LNCaP clone FGC (cell line): ENCODE results near the gene GTSE1.

Experiments
- DNase-seq: peaks from one replicate; pipeline ENCODE4 v3.0.0-alpha.2; 2011; ENCODE audit warnings: low read depth
- H3K4me3 ChIP-seq: 2 replicates; pipeline ENCODE4 v1.5.1; 2011; ENCODE audit warnings: mild to moderate bottlenecking, low read depth, low read length, control low read depth
- TF ChIP-seq, protein P1 (sequence below): IDR thresholded peaks from 2 replicates; pipeline ENCODE4 v1.5.1; 2012; ENCODE audit warnings: mild to moderate bottlenecking; ENCODE audit not compliant: control insufficient read depth, insufficient read depth; ENCODE audit errors: extremely low read depth

GTSE1 gene

DNA sequence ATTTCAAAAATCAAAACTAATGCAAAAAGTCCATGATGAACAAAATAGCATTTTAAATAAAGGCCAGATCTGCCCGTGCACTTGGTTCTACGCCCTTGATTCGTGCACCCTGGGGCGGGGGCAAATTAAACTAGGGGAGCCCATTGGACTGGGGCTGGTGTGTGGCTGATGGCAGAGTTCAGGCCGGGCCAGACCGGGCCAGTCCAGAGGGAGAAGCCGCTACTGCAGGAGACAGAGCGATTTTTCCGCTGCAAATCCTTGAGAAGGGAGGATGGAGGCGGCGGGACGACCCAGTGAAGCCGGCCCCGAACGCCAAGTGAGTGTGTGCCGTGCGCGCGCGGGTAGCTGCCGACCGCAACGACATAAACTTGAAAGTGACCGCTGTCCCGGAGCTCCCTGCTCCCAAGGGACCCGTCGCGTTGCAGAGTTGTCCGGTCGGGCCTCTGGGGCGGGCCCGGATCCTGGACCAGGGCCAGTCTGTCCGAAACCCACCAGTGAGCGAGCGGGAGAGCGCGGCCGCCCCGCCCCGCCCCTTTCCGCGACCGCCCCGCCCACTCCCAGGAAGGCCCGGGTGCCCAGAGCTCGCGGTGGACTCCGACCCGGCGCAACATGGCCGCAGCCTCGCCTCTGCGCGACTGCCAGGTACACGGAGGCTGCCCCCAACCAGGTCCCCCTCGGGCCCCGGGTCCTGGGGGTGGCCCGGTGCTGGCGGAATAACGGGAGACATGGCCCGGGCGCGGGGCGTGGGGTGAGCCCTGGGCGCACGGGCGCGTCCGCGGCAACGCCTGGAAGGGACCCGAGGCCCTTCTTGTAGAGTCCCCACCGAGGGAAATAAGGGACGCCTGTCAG lies 29.0 kb upstream of the GTSE1 start, which contains the start of gene TTC38:
Gene TTC38 (plus strand): TSS at position 578 of the 849 bp plus-strand sequence. CDS start 32 bp downstream, at position 610.
- TF ChIP-seq, protein P1, sequence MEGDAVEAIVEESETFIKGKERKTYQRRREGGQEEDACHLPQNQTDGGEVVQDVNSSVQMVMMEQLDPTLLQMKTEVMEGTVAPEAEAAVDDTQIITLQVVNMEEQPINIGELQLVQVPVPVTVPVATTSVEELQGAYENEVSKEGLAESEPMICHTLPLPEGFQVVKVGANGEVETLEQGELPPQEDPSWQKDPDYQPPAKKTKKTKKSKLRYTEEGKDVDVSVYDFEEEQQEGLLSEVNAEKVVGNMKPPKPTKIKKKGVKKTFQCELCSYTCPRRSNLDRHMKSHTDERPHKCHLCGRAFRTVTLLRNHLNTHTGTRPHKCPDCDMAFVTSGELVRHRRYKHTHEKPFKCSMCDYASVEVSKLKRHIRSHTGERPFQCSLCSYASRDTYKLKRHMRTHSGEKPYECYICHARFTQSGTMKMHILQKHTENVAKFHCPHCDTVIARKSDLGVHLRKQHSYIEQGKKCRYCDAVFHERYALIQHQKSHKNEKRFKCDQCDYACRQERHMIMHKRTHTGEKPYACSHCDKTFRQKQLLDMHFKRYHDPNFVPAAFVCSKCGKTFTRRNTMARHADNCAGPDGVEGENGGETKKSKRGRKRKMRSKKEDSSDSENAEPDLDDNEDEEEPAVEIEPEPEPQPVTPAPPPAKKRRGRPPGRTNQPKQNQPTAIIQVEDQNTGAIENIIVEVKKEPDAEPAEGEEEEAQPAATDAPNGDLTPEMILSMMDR, result no peak
- peak within 1 kb of the TSS; percentile 86 for H3K4me3 ChIP-seq
- peak; percentile 74 for DNase-seq

DNA sequence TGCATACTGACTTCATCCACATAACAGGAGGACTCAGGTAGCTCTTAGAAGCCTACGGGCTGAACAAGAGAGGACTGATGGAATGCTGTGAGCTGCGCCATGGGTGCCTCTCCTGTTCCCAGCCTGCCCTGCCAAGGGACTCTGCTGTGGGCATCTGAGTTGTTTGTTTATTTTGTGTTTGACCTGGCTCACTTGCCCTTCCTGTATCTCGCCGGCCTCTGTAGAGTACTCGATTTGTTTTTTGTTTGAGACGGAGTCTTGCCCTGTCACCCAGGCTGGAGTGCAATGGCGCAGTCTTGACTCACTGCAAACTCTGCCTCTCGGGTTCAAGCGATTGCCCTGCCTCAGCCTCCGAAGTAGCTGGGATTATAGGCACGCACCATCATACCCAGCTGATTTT lies 27.1 kb upstream of the GTSE1 start:
- TF ChIP-seq, protein P1, result no peak

DNA sequence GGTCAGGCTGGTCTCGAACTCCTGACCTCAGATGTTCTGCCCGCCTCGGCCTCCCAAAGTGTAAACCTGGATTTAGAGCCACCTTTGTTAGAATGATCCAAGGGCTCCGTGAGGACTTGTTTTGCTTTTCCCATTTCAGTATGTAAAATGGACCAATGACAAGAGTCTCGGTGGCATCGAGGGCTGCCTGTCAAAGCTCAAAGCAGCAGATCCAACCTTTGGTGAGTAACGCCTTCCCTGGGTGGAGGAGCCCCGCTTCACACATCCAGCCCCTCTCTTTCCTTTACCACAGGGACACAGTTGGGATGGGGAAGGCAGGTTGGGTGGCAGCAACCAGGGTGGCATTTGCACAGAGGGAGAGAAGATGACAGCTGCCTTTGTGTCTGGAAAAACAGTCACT lies 24.5 kb upstream of the GTSE1 start:
- H3K4me3 ChIP-seq, result no peak overlapping the region
- DNase-seq, result no peak
- TF ChIP-seq, protein P1, result no peak

More for the DNA sequence above, 27.1 kb upstream of the GTSE1 start:
- DNase-seq, result peak; percentile 17
- H3K4me3 ChIP-seq, result no peak overlapping the region

DNA sequence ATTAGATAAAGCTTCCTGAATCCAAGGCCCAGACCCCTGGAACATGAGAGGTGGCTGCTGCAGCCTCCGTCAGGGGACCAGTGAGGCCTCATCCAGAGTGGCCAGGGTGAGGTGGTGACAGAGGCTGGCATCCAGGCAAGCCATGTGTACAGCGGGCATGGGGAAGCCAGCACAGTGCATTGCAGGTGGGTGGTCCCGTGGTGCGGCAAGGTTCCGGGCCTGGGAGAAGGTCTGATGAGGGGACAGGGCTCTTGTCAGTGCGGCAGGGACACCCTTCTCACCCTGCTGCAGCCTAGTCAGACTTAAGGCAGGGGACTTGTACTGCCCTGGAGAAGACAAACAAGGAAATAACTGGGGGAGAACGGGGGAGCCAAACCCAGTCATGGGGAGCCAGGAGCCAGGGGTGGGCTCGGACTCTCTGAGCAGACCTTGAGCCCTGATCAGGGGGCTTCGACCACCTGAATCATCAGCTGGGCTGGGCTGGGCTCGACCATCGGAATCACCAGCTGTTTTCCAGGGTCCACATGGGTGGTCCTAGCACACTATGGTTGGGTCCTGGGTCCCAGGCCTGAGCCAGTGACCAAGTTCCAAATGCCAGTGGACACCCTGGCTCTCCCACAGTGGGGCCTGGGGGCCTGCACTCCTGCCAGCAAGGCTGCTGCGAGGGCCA lies 23.8 kb upstream of the GTSE1 start:
- DNase-seq, result no peak
- no peak overlapping the region for H3K4me3 ChIP-seq
- TF ChIP-seq, protein P1, result no peak

DNA sequence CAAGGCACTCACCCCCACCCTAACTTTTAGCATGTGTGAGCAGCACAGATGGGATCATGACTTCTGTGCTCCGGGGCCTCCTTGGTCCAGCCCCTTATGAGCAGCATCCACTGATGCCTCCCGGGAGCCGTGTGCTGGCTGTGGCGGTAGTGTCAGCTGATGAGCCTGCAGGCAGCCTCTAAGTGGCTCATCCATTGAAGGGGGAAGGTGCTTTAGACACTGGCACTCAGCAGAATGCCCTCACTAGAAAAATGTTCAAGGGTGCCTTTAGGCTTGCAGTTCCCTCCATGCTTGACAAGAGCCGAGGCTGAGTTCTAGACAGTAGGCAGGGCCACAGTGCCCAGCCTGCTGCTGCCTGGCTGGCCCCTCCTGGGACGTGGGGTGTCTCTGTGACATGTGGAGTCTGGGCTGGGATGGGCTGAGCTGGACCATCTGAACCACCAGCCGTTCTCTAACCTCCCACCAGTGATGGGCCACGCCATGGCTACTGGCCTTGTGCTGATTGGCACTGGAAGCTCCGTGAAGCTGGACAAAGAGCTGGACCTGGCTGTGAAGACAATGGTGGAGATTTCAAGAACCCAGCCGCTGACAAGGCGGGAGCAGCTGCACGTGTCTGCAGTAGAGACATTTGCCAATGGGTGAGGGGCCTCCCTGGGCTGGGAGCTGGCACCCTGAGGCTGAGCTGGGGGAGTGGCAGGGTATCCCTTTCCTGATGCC lies 23.1 kb upstream of the GTSE1 start:
- DNase-seq, result no peak
- no peak overlapping the region for H3K4me3 ChIP-seq

DNA sequence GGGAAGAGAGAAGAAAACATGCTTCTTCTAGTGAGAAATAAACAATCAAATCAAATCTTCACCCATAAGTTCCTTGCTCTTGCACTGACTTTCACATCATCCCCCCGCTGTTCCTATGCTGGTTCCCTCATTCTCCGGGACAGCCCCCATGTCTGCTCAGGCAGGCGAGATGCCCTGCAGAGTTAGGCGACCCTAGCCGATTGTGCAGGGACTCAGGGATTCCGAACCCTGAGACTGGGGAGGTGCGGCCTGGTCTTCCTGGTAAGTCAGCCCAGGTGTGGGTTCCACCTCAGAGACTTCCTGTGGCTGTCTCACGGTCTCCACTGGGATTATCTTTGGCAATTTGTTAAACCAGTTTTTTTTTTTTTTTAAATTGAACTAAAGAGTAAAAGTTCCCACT lies 22.3 kb upstream of the GTSE1 start:
- TF ChIP-seq, protein P1, result no peak
- no peak overlapping the region for H3K4me3 ChIP-seq
- no peak for DNase-seq

More for the DNA sequence above, 23.1 kb upstream of the GTSE1 start:
- TF ChIP-seq, protein P1, result no peak
